ENCODE data around the gene KCNJ6.
"Not testable (repeated sequence)": the region's sequence is repeated elsewhere in the genome, so short reads cannot be mapped to it uniquely, and the experiment has no call there.

Gene KCNJ6

GRCh38 chr21:37654596-37654995 lies 261.7 kb downstream of the KCNJ6 start:
- DNase-seq, result no peak

- DNase-seq, result no peak
Observed at GRCh38 chr21:37653201-37653600, 263.1 kb downstream of the KCNJ6 start.

GRCh38 chr21:37647781-37648180 lies 268.5 kb downstream of the KCNJ6 start:
- DNase-seq, result no peak

- not testable (repeated sequence) for DNase-seq
Observed at GRCh38 chr21:37646761-37647160, 269.5 kb downstream of the KCNJ6 start.

GRCh38 chr21:37645848-37646247 lies 270.4 kb downstream of the KCNJ6 start:
- no peak for DNase-seq

- no peak for DNase-seq
Observed at GRCh38 chr21:37644636-37645035, 271.6 kb downstream of the KCNJ6 start.

- not testable (repeated sequence) for DNase-seq
Observed at GRCh38 chr21:37643862-37644261, 272.4 kb downstream of the KCNJ6 start.

GRCh38 chr21:37642493-37642892 lies 273.8 kb downstream of the KCNJ6 start:
- no peak for DNase-seq

GRCh38 chr21:37639756-37640155 lies 276.5 kb downstream of the KCNJ6 start:
- no peak for DNase-seq

GRCh38 chr21:37636152-37636860 lies 280.0 kb downstream of the KCNJ6 start:
- DNase-seq, result no peak

GRCh38 chr21:37631319-37632117 lies 284.7 kb downstream of the KCNJ6 start:
- DNase-seq, result no peak

GRCh38 chr21:37630872-37631271 lies 285.4 kb downstream of the KCNJ6 start:
- DNase-seq, result no peak

GRCh38 chr21:37628362-37628761 lies 287.9 kb downstream of the KCNJ6 start:
- no peak for DNase-seq

GRCh38 chr21:37627561-37627960 lies 288.7 kb downstream of the KCNJ6 start:
- no peak for DNase-seq

- no peak for DNase-seq
Observed at GRCh38 chr21:37627074-37627473, 289.2 kb downstream of the KCNJ6 start.

- no peak for DNase-seq
Observed at GRCh38 chr21:37626320-37626719, 289.9 kb downstream of the KCNJ6 start.

- no peak for DNase-seq
Observed at GRCh38 chr21:37623689-37624088, 292.6 kb downstream of the KCNJ6 start.

GRCh38 chr21:37623183-37623582 lies 293.1 kb downstream of the KCNJ6 start:
- no peak for DNase-seq

- DNase-seq, result no peak
Observed at GRCh38 chr21:37622755-37623154, 293.5 kb downstream of the KCNJ6 start.

GRCh38 chr21:37620401-37620800 lies 295.9 kb downstream of the KCNJ6 start:
- DNase-seq, result no peak

GRCh38 chr21:37619464-37619974 lies 296.7 kb downstream of the KCNJ6 start:
- no peak for DNase-seq

- DNase-seq, result no peak
Observed at GRCh38 chr21:37618081-37618480, 298.2 kb downstream of the KCNJ6 start.

GRCh38 chr21:37615962-37616361 lies 300.3 kb downstream of the KCNJ6 start:
- DNase-seq, result peak in 9 of 56 donors; percentile 5 to 20 (median 7)
